Stimulated activated CD8-positive, alpha-beta memory T cell treated with anti-CD3 and anti-CD28 coated beads, Interleukin-12 subunit alpha, Interleukin-12 subunit beta, amount 100 ng/mL, for 24 hours (primary cell): ENCODE results near the gene SLC9A2.

Source experiments
- DNase-seq: peaks from one replicate; pipeline ENCODE4 v3.0.0-alpha.2; 2020; ENCODE audit errors: extremely low read depth

Gene SLC9A2

DNA sequence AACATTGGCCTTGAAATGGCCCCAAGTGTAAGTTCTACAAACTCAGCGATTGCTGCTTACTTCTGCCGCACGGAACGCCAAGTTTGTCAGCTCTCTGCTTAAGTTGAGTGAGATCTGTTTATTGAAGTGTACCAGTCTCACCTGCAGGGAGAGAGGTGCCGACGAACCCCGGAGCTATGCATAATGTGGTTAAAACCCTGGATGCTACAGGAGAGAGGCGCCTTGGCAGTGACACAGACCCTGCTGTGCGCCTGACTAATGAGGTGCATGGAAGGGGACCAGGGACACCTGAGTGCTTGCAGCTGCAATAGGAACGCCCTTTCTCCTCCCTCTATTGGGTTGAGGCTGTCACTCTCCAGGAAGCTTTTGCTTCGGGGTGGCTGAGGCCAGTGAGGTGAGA lies 979 bp downstream of the SLC9A2 start:
- DNase-seq: no peak

DNA sequence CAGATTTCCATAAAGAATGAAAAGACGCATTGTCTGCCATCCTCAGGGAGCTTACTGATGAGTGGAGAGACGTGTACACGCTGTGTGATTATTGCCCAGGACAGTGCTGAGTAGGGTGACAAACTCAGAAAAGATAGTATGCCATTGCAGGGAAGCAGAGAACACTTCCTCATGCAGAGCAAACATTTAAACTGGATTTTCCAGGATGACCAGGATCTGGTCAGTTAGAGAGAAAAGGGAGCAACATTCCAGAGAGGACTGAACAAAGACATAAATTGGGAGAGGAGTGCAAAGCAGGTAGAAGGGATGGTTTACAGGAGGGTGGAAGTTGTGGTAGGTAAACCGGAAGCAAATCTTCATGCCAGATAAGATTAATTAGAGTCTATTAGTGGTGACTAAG lies 2.3 kb downstream of the SLC9A2 start:
- no peak for DNase-seq

DNA sequence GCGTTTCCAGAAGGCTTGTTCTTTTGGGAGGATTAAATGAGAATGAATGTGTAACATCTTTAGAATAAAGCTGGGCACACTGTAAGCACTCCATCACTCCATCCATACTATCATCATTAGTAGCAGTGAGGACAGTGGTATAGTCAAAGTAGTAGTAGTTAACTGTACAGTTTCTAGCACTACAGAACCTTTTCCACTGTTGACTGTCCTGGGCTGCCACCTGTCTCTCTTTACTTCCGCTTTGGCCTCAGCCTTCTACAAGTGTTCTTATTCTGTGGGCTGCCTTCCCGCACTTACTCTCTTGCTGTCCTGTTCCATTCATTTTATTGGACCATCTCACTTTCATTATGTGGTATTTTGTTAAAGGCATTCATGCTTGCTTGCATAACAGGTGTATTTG lies 3.3 kb downstream of the SLC9A2 start:
- DNase-seq: no peak

DNA sequence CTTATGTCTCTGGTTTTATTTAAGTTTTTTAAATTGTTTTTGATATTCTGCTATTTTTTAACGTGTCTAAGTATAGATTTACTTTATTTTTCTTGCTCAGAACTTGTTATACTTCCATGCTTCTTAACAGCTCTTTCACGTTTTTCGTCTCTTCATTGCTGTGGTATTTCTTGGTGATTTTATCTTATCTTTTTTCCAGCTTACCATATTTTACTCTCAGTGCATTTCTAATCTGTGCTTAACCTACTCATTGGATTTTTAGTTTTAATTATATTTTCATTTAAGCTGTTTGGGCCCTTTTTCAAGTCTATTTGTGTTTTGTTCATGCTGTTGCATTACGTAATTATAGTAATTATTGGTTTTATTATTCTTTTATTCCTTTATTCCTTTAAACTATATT lies 11.1 kb downstream of the SLC9A2 start:
- no peak for DNase-seq

GRCh38 chr2:102632380-102633175 lies 13.2 kb downstream of the SLC9A2 start:
- DNase-seq: no peak

DNA sequence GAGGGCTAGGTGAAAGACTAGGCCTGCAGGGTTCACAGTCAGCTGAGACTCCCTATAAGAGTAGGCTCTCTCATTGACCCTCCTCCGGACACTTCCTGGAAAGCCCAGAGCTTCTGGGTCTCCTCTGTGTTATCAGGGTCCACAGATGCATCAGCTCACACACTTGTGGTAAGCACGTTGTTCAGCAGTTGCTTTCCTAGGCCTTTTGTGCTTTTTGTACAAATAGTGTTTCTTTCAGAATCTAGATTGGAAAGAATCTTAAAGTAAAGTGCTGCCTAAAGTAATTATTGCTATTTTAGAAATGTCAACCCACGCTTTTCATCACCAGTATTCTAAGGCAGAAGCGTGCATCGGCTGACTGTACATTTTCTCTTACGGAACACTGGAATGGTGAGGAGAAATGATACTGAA lies 15.5 kb downstream of the SLC9A2 start:
- DNase-seq: no peak

DNA sequence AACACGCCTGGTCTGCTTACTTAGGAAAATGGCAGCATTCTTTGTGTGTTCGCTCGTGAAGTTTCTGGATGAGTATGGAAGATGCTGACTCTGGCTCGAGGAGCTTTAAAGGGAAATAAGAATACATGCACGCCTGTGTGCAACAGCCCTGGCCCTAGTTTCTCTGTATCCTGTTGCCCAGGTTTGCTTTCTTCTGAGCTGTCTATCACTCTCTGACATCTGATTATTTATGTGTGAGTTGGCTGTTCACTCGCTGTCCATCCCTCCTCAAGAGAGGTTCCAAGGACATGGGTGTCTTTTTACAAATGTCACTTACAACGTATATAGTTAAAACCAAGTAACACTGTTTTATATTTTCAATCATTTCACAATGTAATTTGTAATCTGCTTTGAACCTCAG lies 16.0 kb downstream of the SLC9A2 start:
- no peak for DNase-seq

GRCh38 chr2:102636283-102636907 lies 17.0 kb downstream of the SLC9A2 start:
- DNase-seq: no peak

- no peak for DNase-seq
These were observed 18.0 kb downstream of the SLC9A2 start for GRCh38 chr2:102637358-102637757.

- no peak for DNase-seq
These were observed 20.1 kb downstream of the SLC9A2 start for GRCh38 chr2:102639429-102639828.

DNA sequence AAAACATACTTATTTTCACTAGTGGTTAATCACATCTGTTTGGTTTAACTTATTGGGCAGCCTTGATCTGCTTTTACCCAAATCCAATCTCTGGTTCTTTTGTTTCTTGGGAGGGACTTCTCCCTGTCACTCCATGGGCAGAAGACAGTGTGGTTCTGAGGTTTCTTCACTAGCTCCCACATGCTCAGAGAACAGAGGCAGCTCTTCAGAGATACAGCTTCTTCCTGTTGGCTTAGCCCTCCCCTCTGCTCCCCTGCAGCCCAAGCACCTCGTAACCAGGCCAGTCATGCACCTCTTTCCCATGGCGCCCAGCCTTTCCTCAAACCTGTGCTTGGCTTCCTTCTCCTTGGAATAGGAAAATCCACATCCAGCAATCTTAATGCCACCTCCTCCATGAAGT lies 32.8 kb downstream of the SLC9A2 start:
- no peak for DNase-seq

GRCh38 chr2:102657770-102658169 lies 38.4 kb downstream of the SLC9A2 start:
- no peak for DNase-seq

DNA sequence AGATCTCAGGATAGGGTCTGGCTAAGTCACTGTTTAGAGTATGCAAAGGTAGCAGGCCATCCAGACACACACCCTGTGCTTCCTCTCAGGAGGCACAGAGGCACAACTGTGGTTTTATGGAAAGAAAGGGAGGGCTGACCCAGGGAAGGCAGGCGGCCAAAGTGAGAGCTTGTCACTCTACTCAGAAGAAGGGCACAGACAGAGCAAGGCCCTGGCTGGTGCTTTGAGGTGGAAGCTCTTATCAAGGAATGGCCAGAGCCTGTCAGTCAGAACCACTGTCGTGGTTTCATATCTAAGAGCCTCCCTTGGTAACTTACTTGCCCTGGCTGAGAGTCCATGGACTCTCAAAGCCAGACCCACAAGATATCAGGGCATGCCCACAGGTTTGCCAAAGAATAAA lies 40.7 kb downstream of the SLC9A2 start:
- DNase-seq: no peak

DNA sequence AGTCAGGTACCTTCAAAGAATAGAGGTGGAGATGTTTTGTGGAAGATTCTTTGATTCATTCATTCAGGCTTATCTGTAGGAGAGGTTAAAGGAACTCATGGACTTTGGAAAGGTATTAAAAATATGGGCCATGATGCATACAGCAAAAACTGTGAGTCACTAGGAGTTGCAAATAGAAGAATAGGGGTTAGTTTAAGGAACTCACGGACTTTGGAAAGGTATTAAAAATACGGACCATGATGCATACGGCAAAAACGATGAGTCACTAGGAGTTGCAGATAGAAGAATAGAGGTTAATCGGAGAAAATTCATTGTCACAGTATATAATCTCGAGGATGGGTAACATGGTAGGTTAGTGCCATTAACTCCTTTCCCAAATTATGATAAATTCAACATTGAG lies 41.2 kb downstream of the SLC9A2 start:
- DNase-seq: no peak

DNA sequence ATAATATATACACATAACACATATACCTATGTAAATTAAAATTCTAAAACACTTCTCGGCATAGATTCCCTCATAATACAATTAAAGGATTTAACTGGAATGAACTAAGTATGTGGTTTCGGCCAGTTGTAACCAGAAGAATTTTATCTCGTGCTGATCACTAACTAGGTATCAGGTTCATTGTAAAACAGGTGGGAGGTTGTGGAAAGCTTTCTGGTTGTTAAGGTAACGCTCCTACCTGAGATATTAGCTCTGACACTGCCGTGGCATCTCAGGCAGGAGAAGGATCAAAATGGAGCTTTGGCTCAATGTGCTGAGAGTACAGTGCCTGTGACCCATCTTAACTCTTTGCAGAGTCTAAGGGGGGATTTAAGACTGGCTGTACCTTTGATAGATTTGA lies 42.5 kb downstream of the SLC9A2 start:
- no peak for DNase-seq

- DNase-seq: no peak
These were observed 43.5 kb downstream of the SLC9A2 start for GRCh38 chr2:102662833-102663232.

GRCh38 chr2:102663381-102663780 lies 44.0 kb downstream of the SLC9A2 start:
- no peak for DNase-seq

DNA sequence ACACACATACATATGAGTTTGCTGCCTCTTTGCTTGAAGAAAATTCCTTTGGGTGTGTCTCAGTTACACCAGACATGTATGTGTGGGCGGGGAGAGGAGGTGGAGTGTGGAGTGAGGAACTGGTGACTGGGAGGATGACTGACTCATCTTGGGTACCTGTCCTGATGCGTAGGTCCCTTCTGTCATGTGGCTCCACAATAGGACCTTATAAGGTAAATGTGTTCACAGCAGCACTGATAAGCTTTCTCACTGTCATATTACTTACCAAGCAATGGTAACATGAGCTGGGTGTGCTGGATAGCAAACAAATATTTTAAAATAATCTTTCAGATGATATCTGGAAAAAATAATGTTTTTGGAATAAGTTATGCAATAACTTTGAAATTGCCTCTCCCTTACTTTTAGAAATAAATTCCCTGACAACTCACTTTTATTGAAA lies 45.1 kb downstream of the SLC9A2 start:
- no peak for DNase-seq

DNA sequence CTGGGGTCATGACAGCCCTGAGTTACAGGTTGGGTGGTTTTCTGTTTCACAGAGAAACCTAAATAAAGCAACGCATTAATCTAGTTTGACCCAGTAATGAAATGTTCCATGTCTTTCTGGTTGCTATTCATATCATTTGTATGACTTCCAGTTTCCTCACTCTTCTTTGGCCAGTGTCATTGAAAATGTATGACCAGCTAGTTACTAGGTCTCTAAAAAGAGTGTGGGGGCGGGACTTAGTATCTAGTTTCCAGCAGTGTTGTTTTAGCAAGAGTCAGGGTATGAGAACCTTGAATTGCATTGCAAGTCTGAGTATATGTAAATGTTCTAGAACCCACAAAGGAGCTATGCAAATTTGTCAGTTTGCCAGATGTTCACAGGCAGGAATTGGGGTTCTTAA lies 47.7 kb downstream of the SLC9A2 start:
- DNase-seq: no peak

DNA sequence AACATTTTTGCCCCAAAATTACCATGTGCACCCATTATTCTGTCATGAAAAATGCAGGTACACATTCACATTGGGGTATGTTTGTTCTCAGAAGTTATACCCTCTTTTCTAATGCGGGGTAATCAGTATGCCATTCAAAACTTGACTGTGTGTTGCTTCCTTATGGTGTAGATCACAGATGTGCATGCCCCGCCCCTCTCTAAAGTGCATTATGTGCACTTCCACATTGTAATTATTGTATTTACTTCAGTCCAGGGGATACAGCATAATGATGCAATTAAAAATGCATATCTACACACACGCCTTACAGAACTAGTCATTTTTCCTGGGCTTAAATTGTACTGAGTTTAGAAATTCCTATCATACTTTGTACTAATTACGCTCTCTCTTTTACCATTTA lies 48.8 kb downstream of the SLC9A2 start:
- DNase-seq: no peak

- DNase-seq: no peak
These were observed 50.0 kb downstream of the SLC9A2 start for GRCh38 chr2:102669401-102669800.

DNA sequence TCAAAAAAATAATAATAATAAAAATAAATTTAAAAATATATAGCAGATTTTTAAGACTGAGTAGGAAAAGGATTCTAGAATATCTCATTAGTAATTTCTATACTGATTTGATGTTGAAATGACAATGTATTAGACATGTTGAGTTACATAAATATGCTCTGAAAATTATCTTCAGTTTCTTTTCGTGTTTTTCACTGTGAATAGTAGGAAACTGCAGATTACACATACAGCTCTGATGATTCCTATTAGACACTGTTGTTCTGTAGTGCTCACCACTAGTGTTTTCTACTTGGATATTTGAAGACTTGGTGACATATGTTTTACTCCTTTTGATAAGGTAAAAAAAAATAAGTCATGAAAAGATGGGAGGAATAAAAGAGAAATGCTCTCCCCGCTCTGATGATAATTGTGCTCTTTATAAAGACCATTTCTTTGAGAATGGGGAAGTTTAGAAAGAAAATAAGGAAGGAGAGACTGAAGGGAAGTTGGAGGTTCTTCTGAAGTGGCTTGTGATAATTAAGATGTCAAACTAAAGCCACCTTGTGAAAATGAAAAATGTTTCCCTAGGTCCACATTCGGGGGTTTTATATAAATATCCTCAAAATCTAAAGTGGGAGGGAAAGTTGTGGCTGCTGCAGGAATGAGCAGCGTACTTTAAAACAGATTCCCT lies 52.9 kb downstream of the SLC9A2 start:
- no peak for DNase-seq

- no peak for DNase-seq
These were observed 55.0 kb downstream of the SLC9A2 start for GRCh38 chr2:102674370-102674769.
